NCI-H748 (cell line): ENCODE measurements around the gene ADD3.

Experiments used
- DNase-seq: peaks from one replicate; lab custom pipeline; 2025; ENCODE audit not compliant: unreplicated experiment; lab: John Stamatoyannopoulos, UW

The ADD3 gene

GRCh38 chr10:110144507-110144906 lies 136.7 kb downstream of the ADD3 start:
- no peak for DNase-seq

DNA sequence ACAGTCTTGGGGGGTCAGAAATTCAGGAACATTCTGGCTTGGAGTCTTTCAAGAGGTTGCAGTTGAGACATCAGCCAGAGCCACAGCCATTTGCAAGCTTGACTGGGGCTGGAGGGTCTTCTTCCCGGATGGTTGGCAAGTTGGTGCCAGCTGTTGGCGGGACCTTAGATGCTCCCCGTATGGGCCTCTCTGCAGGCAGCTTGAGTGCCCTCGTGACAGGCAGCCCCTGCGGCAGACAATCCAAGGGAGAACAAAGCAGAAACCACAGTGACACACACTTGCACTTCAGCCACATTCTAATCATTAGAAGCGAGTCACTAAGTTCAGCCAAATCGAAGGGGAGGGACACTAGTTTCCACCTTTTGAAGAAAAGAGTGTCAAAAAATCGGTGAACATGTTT lies 140.2 kb downstream of the ADD3 start:
- no peak for DNase-seq

- no peak for DNase-seq
These were observed 141.5 kb downstream of the ADD3 start for GRCh38 chr10:110149259-110149658.

DNA sequence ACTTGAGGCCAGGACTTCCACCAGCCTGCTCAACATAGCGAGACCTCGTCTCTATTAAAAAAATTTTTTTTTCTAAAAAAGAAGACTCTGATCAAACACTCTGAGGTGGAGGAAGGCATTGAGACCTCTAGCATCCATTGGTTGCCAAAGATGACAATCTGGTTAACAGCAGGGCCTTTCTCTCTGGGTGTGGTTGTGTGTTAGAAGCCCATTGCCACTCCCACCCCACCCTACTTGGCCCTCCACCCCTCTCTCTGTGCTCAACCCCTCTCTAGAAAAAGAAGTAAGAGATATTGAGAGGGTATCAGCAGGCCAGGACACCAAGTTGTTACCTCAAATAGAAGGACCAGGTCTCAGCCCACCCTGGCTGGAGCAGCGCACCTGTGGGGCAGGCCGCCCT lies 142.3 kb downstream of the ADD3 start:
- DNase-seq, result no peak

- no peak for DNase-seq
These were observed 143.2 kb downstream of the ADD3 start for GRCh38 chr10:110150981-110151380.

- peak; percentile 61 for DNase-seq
These were observed 143.7 kb downstream of the ADD3 start for GRCh38 chr10:110151467-110151866.

DNA sequence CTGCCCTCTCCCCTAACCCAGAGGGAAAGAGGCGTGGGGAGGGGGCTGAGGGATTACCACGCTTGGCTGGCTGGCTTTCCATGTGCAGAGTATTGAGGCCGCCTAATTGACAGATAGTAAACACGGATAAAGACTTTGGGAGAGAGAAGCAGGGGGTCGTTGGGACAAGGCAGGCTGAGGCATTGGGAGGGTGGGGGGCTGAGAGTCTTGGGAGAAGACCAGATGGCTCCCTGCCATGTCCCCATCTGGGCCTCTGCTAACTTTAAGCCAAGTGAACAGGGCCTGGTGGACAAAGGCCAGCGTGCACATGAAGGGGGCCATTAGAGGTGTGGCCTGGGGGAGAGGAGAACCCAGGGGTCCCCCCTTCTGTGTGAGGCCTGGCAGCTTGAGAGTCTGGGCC lies 144.2 kb downstream of the ADD3 start:
- no peak for DNase-seq

DNA sequence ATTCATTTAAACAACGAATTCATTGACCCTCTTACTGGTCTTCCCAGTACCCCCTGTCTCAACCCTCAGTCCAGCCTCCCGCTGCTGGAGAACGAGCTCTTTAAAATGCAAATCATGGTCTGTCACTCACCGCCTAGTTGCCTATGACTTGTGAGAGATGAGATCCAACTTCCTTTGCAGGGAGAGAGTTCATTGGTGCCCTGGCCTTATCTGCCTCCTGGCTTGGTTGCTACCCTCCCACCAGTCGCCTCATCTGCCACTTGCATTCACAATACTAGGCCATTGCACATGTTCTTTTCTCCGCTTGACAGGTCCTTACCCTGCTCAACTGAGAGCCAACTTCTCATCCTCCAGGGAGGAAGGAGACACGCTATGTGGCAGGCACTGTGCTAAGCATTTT lies 145.6 kb downstream of the ADD3 start:
- no peak for DNase-seq

DNA sequence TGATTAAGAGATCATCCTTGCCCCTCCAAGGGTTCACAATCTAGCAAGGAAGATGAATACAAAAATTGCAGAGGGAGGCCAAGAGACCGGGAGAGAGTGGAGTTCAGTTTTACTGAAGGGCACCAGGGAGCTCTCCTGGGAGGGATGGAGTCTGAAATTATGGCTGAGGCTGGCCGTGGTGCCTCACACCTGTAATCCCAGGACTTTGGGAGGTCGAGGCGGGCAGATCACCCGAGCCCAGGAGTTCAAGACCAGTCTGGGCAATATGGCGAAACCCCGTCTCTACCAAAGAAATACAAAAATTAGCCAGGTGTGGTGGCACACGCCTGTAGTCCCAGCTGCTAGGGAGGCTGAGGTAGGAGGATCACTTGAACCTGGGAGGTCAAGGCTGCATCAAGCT lies 148.3 kb downstream of the ADD3 start:
- no peak for DNase-seq

- no peak for DNase-seq
These were observed 150.5 kb downstream of the ADD3 start for GRCh38 chr10:110158051-110159005.

DNA sequence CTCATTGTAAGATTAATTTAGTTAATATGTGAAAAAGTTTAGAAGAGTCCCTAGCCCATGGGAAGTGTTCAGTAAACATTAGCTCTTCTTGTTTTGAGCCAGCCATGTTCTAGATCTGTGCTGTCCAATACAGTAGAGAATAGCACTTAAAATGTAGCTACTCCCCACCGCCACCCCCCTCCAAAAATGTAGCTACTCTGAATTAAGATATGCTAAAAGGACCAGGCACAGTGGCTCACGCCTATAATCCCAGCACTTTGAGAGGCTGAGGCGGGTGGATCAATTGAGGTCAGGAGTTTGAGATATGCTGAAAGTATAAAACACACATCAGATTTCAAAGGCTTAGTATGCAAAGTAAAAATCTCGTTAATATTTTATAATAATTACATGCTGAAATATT lies 152.3 kb downstream of the ADD3 start:
- DNase-seq, result no peak

DNA sequence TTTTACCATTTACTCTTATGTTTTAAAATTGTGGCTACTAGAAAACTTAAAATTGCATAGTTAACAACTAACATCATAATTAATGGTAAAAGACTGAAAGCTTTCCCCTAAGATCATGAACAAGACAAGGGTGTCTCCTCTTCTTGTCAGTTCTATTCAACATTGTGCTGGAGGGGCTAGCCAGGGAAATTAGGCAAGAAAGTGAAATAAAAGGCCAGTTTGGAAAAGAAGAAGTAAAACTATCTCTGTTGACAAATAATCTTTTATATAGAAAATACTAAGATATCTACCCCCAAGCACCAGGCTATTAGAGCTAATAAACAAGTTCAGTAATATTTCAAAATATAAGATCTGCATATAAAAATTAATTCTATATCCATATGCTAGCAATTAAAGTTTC lies 152.7 kb downstream of the ADD3 start:
- no peak for DNase-seq

DNA sequence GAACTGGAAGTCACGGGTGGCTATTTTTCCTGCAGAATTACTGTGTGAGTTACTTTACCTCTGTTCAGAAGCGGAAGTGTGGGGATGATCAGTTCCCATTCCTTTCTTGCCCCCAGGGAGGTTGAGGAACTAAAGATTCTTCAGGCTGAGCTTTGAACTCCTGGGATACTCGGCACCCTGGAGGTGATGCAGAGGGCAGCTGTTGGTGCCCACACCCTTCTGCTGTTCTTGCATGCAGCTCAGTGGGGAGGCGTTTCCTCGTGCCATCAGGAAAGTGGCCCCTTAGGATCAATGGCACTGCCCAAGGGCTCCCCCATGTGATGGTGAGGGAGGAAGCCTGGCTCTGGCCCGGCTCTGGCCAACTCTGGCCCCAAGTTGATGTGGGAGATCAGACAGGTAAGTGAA lies 155.0 kb downstream of the ADD3 start:
- DNase-seq, result no peak

DNA sequence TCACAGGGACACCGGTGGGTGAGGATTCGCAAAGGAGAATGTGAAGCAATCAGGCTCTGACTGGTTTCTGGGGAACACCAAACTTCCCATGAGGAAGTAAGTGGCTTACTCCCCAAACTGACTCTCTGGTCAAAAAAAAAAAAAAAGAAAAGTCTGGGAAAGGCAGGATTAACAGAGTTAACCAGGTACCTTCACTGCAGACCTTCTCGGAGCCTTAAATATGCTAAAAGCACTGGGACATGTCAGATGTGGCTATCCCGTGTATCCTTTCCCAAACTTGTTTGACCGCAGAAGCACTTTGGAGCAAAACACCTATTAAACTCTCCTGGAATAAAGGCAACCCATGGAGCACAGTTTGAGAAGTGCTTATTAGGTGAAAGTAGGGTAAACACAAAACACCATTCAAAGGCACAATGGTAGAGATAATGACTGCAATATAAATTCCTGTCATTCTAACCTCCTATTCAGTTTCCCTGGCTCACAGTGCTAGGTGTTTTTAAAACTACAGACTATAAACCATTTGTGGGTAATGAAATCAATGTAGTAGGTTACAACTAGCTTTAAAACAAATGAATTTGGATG lies 155.5 kb downstream of the ADD3 start:
- peak; percentile 80 for DNase-seq

GRCh38 chr10:110163841-110164240 lies 156.1 kb downstream of the ADD3 start:
- DNase-seq, result no peak

GRCh38 chr10:110165239-110165638 lies 157.5 kb downstream of the ADD3 start:
- DNase-seq, result no peak

- no peak for DNase-seq
These were observed 159.4 kb downstream of the ADD3 start for GRCh38 chr10:110167149-110167548.

DNA sequence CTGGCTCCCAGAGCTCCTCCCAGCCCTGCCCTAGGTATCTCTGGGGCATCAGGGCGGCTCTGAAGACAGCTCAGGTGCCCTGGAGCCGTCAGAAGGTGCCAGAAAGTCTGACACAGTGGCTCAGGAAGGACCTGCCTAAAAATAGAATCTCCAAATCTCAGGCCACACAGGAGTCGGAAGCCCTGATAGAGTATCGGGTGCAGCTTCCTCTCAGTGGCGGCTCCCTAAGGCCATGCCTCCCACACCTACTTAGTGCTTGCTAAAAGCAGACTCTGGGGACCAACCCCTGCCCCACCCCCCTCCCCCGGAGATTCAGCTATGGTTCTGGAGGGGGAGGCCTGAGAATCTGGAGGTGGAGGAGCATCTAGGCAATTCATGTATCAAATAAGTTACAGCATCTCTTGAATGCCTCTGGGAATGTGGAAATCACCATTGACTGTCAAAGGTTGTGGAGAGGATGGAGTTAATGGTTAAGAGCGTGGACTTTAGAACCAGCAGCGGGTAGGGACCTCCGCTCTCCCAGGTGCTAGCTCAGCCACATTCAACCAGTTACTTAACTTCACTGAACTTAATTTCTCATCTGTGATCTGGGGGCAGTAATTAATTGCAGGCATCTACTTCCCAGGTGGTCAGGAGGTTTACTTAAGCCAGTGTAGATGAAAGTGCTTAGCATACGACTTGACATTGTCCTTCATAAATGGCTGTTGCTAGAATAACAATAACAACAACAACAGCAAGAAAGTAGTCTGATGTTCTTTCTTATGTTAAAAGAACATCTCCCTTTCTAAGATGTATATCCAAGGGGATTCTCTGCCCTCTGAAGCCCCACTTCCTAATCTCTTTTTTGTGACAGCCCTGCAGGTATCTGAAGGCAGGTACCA lies 161.1 kb downstream of the ADD3 start:
- no peak for DNase-seq

DNA sequence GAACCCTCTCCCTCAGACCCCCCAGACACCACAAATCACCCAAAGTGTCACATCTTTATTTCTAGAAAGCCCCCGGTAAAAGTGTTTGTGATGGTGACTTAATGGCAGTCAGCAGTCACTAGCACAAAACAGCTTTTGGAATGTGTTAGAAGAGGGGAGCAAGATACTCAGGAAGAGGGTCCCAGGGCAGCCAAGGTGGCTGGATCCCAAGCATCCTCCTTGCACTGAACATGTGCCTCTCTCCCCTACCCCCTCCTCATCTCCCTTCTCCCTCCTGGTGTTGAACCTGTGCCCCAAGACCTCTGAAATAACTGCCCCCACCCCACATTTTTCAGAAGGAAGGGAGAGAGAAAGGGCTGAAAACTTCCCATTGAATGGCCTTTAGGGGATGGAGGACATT lies 161.8 kb downstream of the ADD3 start:
- DNase-seq, result no peak

DNA sequence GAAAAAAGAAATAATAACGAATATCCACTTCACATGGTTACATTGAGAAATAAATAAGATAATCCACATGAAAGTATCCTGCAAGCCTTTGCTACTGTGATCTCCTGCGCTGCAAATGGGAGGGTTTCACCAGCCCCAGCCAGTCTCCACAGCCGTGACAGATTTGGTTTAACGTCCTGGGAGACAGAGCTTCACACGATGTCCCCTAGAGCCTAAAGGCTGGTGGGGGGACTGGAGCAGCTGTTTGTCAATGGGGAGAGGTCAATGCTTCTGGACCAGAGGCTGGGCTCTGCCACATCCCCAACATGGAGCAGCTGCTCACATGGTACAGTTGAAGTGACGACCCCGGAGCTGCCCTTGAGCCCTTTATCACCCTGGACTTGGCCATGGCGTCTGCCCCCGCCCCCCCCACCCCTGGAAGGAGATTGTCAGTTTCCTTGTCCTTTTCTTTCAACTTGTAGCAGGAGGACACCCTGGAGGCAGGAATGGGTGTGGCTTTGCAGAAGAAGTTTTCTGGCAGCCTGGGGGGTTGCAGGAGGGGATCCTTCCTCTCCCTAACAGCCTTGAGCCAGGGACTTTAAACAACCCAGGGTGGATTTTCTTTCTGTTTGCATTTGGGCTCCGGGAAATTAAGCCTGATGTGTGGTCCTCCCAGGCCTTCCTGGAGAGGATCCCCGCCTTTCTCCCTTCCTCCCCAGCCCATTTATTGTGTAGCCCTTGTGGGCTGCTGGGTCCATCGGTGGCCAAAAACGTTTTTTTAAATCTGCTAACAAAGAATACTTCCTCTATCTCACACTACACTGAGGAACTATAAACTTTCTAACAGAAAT lies 162.6 kb downstream of the ADD3 start:
- no peak for DNase-seq

- no peak for DNase-seq
These were observed 163.2 kb downstream of the ADD3 start for GRCh38 chr10:110171032-110171431.
